ENCODE data around the gene KCNQ2. TPM values are rescaled to one million over a fixed set of nuclear protein-coding genes. Genes with fewer than 3 reads are reported as not detected.

Gene KCNQ2
- total RNA-seq, 1 donor: not detected

DNA sequence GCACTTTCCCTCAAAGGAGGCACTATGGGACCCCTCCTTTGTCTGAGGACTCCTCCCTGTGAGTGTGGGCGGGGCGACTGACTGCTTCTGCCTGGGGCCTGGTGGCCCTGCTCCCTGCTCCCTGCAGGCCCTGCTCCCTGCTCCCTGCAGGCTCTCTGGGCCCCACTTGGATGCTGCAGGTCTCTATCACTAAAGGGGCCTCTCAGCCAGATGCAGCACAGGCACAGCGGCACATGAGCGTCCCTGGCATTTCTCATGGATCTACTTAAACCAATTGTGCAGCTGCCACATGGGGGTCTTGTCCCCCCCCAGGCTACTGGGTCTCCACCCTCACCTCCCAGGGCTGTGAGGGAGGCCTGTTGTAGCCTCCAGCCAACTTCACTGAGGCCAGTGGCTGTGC, 18.6 kb upstream of the KCNQ2 start:
- no peak for DNase-seq (ENCODE audit: low read depth)
- TF ChIP-seq, protein P1, sequence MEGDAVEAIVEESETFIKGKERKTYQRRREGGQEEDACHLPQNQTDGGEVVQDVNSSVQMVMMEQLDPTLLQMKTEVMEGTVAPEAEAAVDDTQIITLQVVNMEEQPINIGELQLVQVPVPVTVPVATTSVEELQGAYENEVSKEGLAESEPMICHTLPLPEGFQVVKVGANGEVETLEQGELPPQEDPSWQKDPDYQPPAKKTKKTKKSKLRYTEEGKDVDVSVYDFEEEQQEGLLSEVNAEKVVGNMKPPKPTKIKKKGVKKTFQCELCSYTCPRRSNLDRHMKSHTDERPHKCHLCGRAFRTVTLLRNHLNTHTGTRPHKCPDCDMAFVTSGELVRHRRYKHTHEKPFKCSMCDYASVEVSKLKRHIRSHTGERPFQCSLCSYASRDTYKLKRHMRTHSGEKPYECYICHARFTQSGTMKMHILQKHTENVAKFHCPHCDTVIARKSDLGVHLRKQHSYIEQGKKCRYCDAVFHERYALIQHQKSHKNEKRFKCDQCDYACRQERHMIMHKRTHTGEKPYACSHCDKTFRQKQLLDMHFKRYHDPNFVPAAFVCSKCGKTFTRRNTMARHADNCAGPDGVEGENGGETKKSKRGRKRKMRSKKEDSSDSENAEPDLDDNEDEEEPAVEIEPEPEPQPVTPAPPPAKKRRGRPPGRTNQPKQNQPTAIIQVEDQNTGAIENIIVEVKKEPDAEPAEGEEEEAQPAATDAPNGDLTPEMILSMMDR (IDR thresholded peaks at IDR 0.05; ENCODE audit: insufficient read depth, low read depth, low read length): no peak
- no peak overlapping the region for H3K4me3 ChIP-seq (ENCODE audit: low read depth, low read length)

DNA sequence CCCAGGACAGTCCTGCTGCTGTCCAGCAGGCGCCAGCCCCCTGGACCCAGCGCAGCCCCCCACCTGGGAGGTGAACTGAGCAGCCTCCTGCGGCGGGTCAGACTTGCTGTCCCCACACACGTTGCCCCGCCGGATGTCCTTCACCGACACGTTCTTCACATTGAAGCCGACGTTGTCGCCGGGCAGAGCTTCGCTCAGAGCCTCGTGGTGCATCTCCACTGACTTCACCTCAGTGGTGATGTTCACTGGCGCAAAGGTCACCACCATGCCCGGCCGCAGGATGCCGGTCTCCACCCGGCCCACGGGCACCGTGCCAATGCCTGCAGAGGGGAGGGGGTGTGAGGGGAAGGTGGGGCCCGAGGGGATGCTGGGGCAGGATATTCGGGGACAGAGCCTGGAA, 18.0 kb upstream of the KCNQ2 start:
- TF ChIP-seq, protein P1 (IDR thresholded peaks at IDR 0.05; ENCODE audit: insufficient read depth, low read depth, low read length): no peak
- no peak for DNase-seq (ENCODE audit: low read depth)

DNA sequence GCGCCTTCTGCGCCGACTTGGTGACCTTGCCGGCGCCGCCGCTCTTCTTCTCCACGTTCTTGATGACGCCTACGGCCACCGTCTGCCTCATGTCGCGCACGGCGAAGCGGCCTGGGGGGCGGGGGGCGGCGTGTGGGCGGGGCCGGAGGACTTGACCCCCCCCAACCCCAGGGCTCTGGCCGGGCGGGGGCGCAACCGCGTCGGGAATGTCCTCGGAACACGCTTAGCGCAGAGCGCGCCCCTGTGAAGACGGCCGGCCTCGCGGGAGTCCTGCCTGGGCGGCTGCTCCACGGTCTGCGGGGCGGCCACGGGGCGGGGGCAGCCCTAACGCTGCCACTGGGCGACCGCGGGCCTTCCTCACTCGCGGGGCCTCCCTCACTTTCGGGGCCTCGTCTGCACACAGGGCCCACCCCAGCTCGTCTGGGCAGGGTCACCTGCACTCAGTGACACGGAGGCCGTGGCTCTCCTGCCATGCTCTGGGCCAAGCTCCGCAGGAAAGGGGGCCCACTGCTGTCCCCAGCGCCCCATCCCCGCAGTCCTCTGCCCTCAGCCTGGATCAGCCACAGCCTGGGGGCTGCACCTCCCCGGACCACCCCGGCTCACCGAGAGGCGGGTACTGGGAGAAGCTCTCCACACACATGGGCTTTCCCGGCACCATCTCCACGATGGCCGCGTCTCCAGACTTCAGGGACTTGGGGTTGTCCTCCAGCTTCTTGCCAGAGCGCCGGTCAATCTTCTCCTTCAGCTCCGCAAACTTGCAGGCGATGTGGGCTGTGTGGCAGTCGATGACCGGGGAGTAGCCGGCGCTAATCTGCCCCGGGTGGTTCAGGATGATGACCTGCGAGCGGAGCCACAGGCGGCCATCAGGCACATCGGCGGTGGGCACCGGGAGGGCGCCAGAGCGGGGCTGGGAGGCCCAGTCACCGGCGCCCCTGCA, 16.1 kb upstream of the KCNQ2 start:
- H3K4me3 ChIP-seq (ENCODE audit: low read depth, low read length): no peak overlapping the region
- no peak for DNase-seq (ENCODE audit: low read depth)
- TF ChIP-seq, protein P1 (IDR thresholded peaks at IDR 0.05; ENCODE audit: insufficient read depth, low read depth, low read length): no peak

More for the DNA sequence above, 18.0 kb upstream of the KCNQ2 start:
- no peak overlapping the region for H3K4me3 ChIP-seq (ENCODE audit: low read depth, low read length)

DNA sequence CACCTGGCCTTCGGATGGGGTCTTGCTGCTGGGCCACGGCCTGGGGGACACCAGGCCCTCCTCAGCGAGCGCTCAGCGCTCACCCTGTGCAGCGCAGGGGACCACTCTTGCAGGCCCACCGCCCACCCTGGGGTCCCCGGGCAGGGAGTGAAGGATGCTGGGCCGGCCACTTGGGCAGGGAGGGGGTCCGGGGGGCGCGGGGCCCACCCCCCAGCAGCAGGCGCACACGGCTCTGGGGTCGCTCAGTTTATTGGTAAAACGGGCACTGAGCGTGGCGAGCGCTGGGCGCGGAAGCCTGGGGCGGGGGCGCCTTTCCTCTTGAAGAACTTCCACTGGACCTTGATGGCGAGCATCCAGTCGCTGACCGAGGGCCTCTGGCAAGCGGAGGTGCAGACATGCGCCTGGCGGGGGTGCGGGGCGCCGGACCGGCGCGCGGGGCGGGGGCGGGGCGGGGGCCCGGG, 15.4 kb upstream of the KCNQ2 start:
- DNase-seq (ENCODE audit: low read depth): no peak
- TF ChIP-seq, protein P1 (IDR thresholded peaks at IDR 0.05; ENCODE audit: insufficient read depth, low read depth, low read length): no peak
- H3K4me3 ChIP-seq (ENCODE audit: low read depth, low read length): no peak overlapping the region

DNA sequence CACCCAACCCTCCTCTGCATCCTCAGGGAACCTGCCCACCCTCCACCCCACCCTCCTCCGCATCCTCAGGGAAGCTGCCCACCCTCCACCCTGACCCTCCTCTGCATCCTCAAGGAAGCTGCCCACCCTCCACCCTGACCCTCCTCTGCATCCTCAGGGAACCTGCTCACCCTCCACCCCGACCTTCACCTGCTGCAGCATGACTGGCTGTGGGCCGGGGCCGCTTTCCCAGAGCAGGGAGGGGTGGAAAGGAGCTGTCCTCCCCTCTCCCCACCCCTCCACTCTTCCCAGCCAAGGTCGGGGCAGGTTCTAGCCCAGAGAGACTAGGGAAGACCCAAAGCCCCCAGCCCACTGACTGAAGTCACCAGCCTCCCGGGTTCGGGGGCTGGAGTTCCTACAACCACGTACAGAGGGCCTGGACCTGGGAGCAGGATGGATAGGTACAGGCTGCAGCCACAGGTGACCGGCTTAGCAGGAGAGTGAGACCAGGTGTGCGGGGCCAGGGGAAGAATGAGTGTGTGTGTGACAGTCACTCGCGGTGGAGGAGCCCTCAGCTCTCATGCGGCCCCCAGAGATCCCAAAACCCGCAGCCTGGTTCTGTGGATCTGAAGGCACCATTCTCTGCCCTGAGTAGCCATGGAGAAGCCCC, 14.8 kb upstream of the KCNQ2 start:
- TF ChIP-seq, protein P1 (IDR thresholded peaks at IDR 0.05; ENCODE audit: insufficient read depth, low read depth, low read length): no peak
- no peak overlapping the region for H3K4me3 ChIP-seq (ENCODE audit: low read depth, low read length)
- DNase-seq (ENCODE audit: low read depth): no peak

DNA sequence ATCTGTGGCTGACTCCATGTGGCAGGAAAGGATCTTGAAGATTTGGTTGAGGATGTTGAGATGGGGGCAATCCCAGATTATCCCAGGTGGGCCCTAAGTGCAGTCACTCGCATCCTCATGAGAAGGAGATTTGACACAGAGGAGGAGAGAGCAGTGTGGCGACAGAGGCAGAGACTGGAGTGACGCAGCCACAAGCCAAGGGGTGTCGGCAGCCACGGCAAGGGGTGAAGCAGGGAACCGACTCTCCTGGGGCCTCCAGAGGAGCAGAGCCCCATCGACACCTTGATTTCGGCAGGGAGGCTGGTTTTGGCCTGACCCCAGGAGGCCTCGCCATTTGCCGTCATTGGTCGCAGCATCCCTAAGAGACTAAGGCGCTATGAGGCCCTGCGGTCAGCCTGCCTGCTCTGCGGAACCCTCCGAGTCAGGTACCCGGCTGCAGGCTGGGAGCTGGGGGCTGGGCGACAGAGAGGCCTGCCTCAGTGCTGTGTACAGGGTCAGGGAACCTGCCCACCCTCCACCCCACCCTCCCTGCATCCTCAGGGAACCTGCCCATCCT, 13.9 kb upstream of the KCNQ2 start:
- no peak overlapping the region for H3K4me3 ChIP-seq (ENCODE audit: low read depth, low read length)
- TF ChIP-seq, protein P1 (IDR thresholded peaks at IDR 0.05; ENCODE audit: insufficient read depth, low read depth, low read length): no peak
- no peak for DNase-seq (ENCODE audit: low read depth)
